HG02840 (cell line): ENCODE data around the gene GPR139.

Experiments used
- ATAC-seq: cut with Tn5 transposase; IDR thresholded peaks from one replicate; pipeline ENCODE4 v1.9.1; 2021; ENCODE audit warnings: mild to moderate bottlenecking, moderate library complexity, moderate number of reproducible peaks; ENCODE audit not compliant: unreplicated experiment, low FRiP score

Gene GPR139

GRCh38 chr16:20061132-20061531, 12.6 kb downstream of the GPR139 start:
- no peak for ATAC-seq

GRCh38 chr16:20056436-20056835, 17.3 kb downstream of the GPR139 start:
- ATAC-seq = no peak

DNA sequence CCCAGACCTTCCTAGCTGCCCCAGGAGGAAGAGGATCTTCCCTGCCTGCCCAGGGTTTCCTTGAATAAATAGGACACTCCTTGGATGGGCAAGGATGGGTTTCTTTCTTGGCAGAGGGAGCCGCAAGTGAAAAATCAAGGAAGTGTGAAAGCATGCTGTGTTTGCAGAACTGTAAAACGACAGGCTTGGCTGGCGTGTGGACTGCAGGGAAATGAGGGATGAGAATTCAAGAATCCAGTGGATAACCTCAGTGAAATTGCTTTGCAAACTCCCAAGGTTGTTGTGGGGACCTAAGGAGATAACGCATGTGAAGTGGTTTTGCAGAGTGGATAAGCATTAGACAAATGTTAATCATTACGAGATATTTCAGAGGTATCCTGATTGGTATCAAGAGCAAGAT, 20.4 kb downstream of the GPR139 start:
- no peak for ATAC-seq

DNA sequence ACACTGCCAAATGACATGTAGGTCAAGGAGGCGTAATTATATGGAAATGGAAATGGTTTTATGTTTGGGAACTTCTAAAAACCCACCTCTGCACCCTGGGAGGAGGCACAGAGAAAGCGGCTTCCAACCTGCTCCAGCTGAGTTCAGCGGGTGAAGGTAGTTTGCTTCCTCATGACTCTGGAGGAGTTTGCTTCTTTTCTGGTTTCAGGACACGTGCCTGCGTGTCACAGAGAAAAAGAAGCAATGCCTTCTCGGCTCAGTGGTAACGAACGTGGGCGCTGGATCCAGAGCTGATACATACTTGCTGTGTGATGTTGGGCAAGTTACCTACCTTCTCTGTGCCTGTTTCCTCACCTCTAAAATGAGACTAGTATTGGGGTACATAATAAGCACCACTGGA, 22.1 kb downstream of the GPR139 start:
- no peak for ATAC-seq

DNA sequence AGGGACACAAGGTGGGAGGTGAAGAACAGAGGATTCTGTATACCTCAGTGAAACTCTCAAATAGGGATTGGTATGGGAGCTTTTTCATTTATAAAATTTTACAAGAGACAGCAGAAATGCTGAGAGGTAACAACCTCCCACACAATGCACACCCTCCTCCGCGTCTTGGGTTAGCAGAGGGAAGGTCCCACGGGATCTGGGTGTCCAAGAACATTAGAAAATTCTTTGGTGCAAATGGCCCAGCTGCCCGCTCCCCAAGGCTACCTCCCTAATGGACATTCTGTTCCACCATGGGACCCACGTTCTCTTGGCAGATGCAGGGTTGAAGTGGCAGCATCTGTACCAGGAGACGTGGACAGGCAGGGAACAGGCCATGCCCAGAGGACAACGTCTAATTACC, 22.5 kb downstream of the GPR139 start:
- no peak for ATAC-seq

DNA sequence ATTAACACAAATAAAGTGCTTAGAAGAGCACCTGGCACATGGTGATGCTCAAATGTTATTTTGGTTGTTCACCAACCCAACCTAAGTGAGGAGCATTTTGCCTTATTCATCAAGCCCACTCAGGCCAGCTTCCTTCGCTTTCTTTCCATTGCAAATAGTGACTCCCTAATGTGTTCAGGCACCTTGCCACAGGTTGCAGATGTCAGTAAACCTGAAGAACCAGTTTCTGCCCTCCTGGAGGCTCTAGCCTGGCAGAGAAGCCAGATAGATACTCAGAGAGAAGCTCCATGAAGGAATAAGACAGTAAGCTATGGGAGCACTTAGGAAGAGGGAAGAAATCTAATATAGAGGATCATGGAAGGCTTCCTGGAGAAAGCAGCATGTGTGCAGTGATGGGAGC, 23.9 kb downstream of the GPR139 start:
- no peak for ATAC-seq

GRCh38 chr16:20045886-20046285, 27.8 kb downstream of the GPR139 start:
- ATAC-seq = no peak

DNA sequence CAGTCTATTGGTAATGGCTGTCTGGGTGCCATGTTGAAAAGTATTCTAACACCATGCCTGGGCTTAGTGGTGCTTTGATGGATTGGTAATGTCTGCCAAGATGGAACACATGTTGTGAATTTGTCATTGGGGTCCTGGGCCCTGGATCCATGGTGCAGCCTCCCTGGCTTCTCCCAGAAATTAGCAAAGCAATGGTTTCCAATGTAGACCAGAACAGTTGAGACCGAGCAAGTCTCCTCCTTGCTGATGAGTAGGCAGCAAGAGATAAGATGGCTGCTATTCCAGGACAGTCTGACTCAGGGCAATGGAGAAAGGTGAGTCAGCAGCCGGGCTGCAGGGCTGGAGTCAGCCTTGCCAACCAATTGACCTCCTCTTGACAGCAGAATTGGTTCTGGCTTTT, 30.8 kb downstream of the GPR139 start:
- ATAC-seq = no peak

DNA sequence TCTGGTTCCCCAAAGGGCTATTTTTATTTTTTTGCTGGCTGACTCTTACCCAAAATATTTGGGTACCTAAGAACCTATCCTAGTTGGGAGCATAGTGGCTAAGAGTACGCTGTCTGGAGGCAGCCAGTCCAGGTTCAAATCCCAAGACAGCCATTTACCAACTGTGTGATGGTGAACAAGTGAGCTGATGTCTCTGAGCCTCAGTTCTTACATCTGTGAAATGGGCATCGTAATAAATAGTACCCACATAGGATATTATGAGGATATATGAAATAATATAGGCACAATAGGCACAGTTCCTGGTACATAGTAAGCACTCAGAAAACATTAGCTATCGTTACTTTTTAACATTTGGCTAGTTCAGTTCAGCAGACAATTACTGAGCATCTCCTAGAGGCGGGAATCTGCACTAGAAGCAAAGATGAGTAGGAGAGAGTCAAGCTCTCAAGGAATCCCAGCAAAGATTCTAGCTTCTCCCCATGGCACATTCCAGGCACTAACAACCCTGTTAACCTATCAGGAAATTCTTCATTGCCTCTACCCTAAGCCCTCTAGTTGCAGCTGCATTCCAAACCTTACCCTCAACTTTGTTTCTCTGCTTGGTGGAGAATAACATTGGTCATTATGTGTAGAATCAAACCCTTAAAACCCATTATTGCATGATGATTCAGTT, 31.6 kb downstream of the GPR139 start:
- ATAC-seq = no peak

DNA sequence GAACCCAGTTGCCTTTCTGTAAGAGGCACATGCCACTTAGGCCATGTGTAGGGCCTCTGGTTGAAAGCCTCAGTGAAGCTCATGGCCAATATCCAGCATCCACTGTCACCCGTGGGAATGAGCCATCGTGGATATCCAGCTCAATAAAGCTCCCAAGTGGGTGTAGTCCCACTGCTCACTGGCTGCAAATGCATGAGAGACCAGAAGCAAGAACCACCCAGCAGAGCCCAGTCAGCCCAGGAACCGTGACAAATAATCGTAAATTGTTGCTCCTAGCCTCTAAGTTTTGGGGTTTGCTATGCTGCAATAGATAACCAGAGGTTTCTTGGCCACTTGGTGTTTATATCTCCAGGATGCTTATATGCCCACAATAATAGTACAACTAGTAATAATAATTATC, 33.7 kb downstream of the GPR139 start:
- ATAC-seq = no peak

GRCh38 chr16:20029611-20030010, 44.1 kb downstream of the GPR139 start:
- no peak for ATAC-seq

DNA sequence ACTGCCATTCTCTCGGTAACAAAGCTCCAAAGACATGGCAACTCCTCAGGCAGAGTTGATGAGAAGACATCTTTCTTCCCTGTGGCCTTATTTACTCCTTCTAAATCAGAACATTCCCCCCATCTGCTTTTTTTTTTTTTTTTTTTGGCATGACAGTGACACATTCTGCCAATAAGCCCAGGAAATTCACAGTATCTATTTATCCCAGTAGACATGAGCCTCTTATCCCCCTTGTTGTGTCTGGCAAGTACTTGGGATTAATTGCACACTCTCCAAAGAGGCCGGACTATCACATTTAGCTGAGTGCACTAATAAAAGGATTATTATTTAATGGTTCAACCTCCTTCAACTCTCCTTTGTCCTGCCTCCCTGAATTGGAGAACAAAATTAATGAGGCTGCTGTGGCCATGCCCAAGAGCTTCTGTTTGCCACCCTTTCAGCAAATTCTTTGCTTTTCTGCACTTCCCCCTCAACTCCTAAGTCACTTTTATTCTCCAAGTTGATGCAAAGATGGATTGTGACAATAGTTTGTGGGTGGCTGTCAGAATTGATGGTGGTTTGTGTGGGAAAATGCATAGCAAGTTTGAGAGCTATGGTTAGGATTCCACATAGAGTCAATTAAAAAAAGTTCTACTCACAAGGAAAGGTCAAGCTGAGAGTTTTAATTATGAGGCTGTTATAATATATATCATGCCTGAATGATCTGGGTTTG, 47.2 kb downstream of the GPR139 start:
- ATAC-seq = no peak

DNA sequence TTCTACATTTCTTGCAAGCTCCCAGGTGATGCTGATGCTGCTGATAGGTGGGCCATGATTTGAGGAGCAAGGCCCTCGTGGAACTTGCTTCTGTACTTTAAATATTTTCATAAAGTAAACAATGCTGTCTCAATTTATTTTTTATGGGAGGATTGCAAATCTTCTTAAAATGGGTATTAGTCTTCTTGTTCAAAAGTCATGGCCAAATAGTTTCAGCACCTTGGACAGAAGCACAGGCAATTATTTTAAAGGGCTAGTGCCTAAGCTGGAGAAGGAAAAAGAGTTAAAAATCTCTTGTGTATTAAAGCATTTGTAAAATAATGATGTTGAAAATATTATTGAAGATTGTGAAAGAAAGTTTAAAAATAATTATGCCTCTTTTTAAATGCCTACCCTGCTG, 50.5 kb downstream of the GPR139 start:
- ATAC-seq = no peak

DNA sequence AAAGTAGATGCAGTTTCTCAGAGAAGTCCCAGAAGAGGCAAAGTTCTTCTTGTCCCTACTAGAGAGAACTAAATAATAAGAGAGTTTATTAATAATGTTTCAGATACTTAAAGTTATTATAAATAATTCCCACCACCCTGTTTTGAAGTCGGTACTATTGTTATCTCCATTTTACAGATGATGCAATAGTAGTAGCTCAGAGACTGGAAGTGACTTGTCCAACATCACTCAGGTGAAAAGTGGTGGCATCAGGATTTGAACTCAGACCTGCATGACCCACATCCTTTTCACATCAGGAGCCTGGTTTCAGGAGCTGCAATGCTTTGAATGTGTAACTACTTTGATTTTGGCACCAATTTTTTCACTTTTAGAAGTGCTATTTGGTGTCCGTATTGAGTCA, 52.7 kb downstream of the GPR139 start:
- no peak for ATAC-seq

- ATAC-seq = no peak
Observed at GRCh38 chr16:20020083-20020482, 53.6 kb downstream of the GPR139 start.

DNA sequence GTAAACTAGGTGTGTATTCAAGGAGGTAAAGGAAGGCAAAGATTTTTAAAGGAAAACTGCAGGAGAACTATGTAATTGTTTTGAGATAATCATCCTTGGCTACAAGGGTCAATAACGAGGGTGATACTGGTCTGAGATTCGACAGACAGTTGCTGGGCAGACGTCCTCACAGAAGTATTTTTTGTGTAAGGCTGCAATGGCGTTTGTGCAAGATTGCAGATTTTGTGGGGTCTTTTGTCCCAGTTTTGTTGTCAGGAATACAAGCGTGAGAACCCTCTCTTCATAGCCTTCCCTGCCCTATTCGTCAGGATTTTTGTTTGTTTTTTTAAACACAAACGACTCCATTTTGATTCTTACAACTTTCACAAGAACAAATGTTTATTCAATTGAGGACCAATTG, 57.5 kb downstream of the GPR139 start:
- ATAC-seq = no peak

DNA sequence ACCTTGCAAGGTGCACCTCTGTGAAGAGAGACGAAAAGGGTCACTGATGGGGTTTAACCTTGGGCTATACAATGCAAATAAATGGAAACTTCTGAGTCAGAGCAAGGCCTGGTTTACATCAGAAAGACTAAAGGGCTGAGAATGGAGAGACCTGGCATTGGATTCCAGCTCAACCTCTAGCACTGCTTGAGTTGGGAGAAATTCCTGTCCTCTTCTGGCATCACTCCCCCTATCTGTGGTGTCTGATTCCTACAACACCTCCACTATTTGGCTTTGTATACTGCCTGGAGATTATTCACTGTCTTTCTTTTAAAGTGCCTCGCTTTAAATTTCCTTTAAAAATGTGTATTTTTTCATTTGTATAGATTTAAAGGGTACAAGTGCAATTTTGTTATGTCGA, 68.8 kb downstream of the GPR139 start:
- no peak for ATAC-seq

DNA sequence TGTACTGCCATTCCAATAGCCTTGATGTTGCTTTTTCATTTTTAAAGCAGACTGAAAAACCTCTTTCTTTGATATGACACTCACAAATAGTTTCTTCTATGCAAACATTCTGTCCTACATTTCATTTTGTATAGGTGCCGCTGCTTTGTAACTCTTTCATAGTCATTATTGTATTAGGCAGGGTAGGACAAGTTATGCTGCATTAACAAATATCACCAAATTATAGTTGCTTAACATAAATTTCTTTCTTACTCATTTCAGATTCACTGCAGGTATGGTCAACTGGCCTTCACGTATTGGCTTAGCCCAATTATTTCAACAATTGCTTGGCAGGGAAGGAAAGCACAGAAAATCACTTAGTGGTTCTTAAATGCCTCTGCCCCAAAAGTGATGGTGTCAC, 70.8 kb downstream of the GPR139 start:
- no peak for ATAC-seq

GRCh38 chr16:20001856-20002707, 71.6 kb downstream of the GPR139 start:
- ATAC-seq = no peak

GRCh38 chr16:19997734-19998133, 76.0 kb downstream of the GPR139 start:
- ATAC-seq = no peak

DNA sequence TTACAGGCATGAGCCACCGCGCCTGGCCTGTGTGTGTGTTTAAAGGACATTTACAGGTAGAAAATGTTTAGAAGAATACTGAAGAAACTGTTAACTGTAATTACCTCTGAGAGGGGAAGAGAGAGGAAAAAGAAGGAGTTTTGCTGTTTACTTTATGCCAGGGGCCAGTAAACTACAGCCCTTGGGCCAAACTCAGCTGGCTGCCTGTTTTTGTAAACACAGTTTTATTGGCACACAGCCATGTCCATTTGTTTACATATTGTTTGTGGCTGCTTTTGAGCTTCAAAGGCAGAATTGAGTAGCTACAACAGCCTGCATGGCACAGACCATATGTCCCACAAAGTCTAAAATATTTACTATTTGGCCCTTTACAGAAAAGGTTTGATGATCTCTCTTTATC, 76.4 kb downstream of the GPR139 start:
- no peak for ATAC-seq
